ENCODE data around the gene CCDC87. TPM values are rescaled to one million over a fixed set of nuclear protein-coding genes. Genes with fewer than 3 reads are reported as not detected.
"Not testable (repeated sequence)": the region's sequence is repeated elsewhere in the genome, so short reads cannot be mapped to it uniquely, and the experiment has no call there.

CCDC87 gene
- total RNA-seq, 4 donors from 2014 or later = 0.11 to 0.42 (median 0.25) TPM

DNA sequence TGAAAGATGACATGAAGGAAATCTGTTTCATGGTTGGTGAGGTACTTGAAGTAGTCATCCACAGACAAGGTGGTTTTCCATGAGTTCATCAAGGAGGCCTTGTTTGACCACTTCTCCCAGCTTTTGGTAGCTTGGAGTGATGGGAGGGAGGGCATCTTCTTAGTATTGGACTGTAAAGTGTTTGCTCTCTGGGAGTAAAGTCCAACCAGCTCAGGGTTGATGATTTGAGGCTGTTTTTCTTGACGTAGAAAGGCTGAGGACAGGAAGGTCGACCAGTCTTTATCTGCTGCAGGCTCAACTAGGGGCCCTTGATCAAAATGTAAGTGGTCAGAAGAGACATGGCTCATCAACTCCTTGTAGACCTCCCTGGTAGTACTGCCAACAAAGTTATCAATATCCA lies 1.7 kb downstream of the CCDC87 start:
- H3K4me3 ChIP-seq (ENCODE audit: low read depth, poor library complexity, severe bottlenecking) = no peak overlapping the region
- WGBS, 2 donors = 92 to 97% methylated on average over 2 of the region's 2 CpGs
- no peak for DNase-seq (ENCODE audit: low spot score in 2 of 2)
- no peak for TF ChIP-seq POLR2A (IDR thresholded peaks at IDR 0.05)
- intact Hi-C loops (cut with DNase I; ENCODE audit: low total_unique reads) = loop anchor here (10.0 kb wide), 1 partner anchor 84 kb away; the partner anchor contains the start of gene RBM4B

DNA sequence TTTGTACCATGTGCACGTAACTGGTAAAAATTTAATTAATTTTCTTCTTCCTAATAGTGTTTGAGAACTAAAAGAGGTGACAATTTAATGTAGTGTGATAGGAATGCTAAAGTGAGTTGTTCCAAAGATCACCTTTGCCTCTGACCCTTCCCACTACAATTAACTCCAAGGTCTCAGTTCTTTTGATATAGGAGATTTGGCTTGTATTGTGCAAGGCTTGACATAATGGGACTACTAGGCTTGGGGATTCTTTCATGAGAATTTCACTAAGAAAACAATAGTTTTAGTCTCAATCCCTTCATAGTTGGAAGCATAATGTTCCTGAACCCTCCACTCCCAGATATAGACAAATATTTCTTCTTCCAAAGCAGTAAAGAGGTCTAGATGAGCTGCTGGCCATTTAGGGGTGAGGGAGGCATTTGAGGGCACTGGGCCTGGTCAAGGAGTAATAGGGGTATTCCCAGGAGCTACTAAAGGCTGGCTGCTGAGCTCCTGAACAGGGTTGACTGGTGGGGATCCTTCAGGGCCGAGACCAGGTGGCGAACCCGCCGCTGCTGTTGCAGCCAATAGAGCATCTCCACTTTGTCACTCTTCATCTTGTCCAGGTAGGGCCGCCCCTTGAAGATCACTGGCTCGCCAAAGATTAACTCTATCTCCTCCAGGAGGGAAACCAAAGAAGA lies 2.7 kb downstream of the CCDC87 start:
- H3K4me3 ChIP-seq (ENCODE audit: low read depth, poor library complexity, severe bottlenecking) = no peak overlapping the region
- TF ChIP-seq POLR2A (IDR thresholded peaks at IDR 0.05) = no peak
- TF ChIP-seq, protein P1, sequence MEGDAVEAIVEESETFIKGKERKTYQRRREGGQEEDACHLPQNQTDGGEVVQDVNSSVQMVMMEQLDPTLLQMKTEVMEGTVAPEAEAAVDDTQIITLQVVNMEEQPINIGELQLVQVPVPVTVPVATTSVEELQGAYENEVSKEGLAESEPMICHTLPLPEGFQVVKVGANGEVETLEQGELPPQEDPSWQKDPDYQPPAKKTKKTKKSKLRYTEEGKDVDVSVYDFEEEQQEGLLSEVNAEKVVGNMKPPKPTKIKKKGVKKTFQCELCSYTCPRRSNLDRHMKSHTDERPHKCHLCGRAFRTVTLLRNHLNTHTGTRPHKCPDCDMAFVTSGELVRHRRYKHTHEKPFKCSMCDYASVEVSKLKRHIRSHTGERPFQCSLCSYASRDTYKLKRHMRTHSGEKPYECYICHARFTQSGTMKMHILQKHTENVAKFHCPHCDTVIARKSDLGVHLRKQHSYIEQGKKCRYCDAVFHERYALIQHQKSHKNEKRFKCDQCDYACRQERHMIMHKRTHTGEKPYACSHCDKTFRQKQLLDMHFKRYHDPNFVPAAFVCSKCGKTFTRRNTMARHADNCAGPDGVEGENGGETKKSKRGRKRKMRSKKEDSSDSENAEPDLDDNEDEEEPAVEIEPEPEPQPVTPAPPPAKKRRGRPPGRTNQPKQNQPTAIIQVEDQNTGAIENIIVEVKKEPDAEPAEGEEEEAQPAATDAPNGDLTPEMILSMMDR (IDR thresholded peaks at IDR 0.05) = no peak
- DNase-seq (ENCODE audit: low spot score in 2 of 2) = no peak
- intact Hi-C loops (cut with DNase I; ENCODE audit: low total_unique reads) = loop anchor here (10.0 kb wide), 1 partner anchor 85 kb away; the partner anchor contains the start of gene RBM4B
- 93 to 94% methylated on average over 7 of the region's 7 CpGs for WGBS, 2 donors

DNA sequence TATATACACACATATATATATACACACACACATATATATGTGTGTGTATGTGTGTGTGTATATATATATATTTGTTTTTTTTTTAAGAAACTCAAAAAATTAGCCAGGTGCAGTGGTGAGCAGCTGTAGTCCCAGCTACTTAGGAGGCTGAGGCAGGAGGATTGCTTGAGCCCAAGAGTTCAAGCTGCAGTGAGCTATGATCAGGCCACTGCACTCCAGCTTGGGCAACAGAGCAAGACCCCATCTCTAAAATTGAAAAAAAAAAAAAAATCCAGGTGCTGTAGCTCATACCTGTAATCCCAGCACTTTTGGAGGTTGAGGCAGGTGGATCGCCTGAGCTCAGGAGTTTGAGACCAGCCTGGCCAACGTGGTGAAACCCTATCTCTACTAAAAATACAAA lies 3.5 kb downstream of the CCDC87 start:
- intact Hi-C loops (cut with DNase I; ENCODE audit: low total_unique reads); DNase-seq (ENCODE audit: low spot score in 2 of 2); H3K4me3 ChIP-seq (ENCODE audit: low read depth, poor library complexity, severe bottlenecking): not testable (repeated sequence)
- WGBS, 2 donors = 67 to 85% methylated on average over 2 of the region's 2 CpGs

DNA sequence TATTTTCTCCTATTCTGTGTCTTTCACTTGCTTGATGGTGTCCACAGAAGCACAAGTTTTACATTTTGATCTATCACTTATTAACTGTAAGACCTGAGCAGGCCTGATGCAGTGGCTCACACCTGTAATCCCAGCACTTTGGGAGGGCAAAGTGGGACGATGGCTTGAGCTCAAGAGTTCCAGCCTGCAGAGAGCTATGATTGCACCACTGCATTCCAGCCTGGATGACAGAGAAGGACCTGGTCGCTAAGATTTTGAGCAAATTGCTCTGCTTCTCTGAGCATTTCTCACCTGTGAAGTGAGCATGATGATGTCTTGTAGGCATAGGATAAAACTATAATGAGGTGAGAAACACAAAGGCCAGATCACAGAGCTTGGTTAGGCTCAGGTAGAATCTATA lies 6.7 kb downstream of the CCDC87 start:
- TF ChIP-seq, protein P1 (IDR thresholded peaks at IDR 0.05) = no peak
- TF ChIP-seq POLR2A (IDR thresholded peaks at IDR 0.05) = no peak
- DNase-seq (ENCODE audit: low spot score in 2 of 2) = no peak
- no peak overlapping the region for H3K4me3 ChIP-seq (ENCODE audit: low read depth, poor library complexity, severe bottlenecking)
- WGBS, 2 donors = 56 to 78% methylated on average over 2 of the region's 2 CpGs
- intact Hi-C loops (cut with DNase I; ENCODE audit: low total_unique reads) = no loop called here

- H3K4me3 ChIP-seq (ENCODE audit: low read depth, poor library complexity, severe bottlenecking); DNase-seq (ENCODE audit: low spot score in 2 of 2); intact Hi-C loops (cut with DNase I; ENCODE audit: low total_unique reads): not testable (repeated sequence)
- 100% methylated on average over 1 of the region's 1 CpG for WGBS, 2 donors
Observed at GRCh38 chr11:66585447-66585846, 7.4 kb downstream of the CCDC87 start.

- 81 to 84% methylated on average over 3 of the region's 3 CpGs for WGBS, 2 donors
- H3K4me3 ChIP-seq (ENCODE audit: low read depth, poor library complexity, severe bottlenecking); intact Hi-C loops (cut with DNase I; ENCODE audit: low total_unique reads); DNase-seq (ENCODE audit: low spot score in 2 of 2): not testable (repeated sequence)
Observed at GRCh38 chr11:66582565-66583147, 10.2 kb downstream of the CCDC87 start.

GRCh38 chr11:66581261-66581660 lies 11.6 kb downstream of the CCDC87 start:
- 84 to 88% methylated on average over 3 of the region's 3 CpGs for WGBS, 2 donors
- H3K4me3 ChIP-seq (ENCODE audit: low read depth, poor library complexity, severe bottlenecking) = no peak overlapping the region
- intact Hi-C loops (cut with DNase I; ENCODE audit: low total_unique reads) = no loop called here
- DNase-seq (ENCODE audit: low spot score in 2 of 2) = no peak
- TF ChIP-seq, protein P1 (IDR thresholded peaks at IDR 0.05) = no peak
- no peak for TF ChIP-seq POLR2A (IDR thresholded peaks at IDR 0.05)

DNA sequence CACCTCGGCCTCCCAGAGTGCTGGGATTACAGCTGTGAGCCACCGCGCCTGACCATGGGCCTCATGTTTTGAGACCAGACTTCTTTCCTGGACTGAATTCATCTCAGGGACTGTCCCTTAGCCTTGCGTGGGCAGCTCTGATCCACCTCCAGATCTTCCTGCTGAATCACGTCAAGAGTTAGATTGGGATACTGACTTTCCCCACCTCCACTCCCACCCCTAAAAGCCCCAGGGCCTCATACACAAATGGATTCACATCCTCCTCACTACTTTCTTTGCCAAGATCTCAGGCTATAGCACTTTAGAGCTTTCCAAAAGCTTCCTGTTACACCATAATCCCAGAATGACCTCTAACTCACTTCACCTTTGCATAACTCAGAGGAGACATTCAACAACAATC lies 12.1 kb downstream of the CCDC87 start:
- intact Hi-C loops (cut with DNase I; ENCODE audit: low total_unique reads) = no loop called here
- WGBS, 2 donors = 68 to 76% methylated on average over 5 of the region's 5 CpGs
- TF ChIP-seq, protein P1 (IDR thresholded peaks at IDR 0.05) = no peak
- no peak for TF ChIP-seq POLR2A (IDR thresholded peaks at IDR 0.05)

More for the DNA sequence above, 12.1 kb downstream of the CCDC87 start:
- no peak overlapping the region for H3K4me3 ChIP-seq (ENCODE audit: low read depth, poor library complexity, severe bottlenecking)
- DNase-seq (ENCODE audit: low spot score in 2 of 2) = no peak

All from lower leg skin (tissue), 4 donors.